GM13977 (cell line): Measurements from ENCODE around the gene CCDC93.

ENCODE experiments used
- DNase-seq: peaks from one replicate; pipeline ENCODE4 v3.0.0; 2012; ENCODE audit warnings: low spot score
- in situ Hi-C: fragments of 300-500 bp; cut with MboI; formaldehyde crosslinking; loops from one replicate; pipeline ENCODE4 v1.12.0; 2022; ENCODE audit warnings: low sequenced_read_pairs, low pct_unique_long_range_greater_than_20kb, mixed read lengths, inconsistent platforms; ENCODE audit not compliant: unreplicated experiment
- TF ChIP-seq, protein P1 (sequence below): IDR thresholded peaks from 2 replicates; pipeline ENCODE4 v1.5.1; 2012; ENCODE audit warnings: mild to moderate bottlenecking, control low read depth; ENCODE audit not compliant: insufficient read depth; ENCODE audit errors: extremely low read depth, missing control alignments

Gene CCDC93, protein sequence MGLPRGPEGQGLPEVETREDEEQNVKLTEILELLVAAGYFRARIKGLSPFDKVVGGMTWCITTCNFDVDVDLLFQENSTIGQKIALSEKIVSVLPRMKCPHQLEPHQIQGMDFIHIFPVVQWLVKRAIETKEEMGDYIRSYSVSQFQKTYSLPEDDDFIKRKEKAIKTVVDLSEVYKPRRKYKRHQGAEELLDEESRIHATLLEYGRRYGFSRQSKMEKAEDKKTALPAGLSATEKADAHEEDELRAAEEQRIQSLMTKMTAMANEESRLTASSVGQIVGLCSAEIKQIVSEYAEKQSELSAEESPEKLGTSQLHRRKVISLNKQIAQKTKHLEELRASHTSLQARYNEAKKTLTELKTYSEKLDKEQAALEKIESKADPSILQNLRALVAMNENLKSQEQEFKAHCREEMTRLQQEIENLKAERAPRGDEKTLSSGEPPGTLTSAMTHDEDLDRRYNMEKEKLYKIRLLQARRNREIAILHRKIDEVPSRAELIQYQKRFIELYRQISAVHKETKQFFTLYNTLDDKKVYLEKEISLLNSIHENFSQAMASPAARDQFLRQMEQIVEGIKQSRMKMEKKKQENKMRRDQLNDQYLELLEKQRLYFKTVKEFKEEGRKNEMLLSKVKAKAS

DNA sequence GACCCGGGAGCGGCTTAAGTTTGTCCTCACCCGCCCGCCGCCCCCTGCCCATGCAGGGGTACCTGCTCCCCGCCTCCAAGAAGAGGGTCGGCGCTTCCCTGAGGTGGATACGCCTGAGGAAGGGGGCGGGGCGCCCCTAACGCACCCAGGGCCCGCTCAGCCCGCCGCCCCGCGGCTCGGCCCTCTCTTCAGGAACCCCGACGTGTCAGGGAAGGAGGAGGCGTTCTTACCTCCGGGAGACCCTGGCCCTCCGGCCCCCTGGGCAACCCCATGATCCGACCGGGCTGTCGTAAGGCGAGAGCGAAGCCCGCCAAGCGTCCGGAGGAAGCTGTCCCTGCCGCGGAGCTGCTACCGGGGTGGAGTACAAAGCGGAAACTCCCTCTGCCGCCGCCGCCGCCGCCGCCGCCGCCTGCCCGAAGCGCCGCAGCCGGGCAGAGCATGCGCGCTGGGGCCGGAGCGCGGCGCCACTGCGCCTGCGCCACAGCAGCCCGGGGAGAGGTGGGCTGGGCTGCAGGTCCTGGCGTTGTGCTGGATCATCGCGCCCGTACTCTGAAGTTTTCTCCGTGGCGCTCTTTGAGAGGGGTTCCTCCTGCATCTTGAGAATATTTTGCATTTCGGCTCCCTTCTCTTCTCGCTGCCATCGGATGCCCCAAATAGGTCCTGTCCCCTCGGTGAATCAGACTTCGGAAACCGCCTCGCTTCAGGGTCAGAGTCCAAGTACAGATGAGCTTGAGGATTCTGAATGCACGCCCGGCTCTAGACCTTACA lies at the start of gene CCDC93:
CCDC93 (minus strand) TSS at position 347 of the 768 bp plus-strand sequence; CDS start at position 272, 75 bp downstream.
- in situ Hi-C loops = no loop called here

DNA sequence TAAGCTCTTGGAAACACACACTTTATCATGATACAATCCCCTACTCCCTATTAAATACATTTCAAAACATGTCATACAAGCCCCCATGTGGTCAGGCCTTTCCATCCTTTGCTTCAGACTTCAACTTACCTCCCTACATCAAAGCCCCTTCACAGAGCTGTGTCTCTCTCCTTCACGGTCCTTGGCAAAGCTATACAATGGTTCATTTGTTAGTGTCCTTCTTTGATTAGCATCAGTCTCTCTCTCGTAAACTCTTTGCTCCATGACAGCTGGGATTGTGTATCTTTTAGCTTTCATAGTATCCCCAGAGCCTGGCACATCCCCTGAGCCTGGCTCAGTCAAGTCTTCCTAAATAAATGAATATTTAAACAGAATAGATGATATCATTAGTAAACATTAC lies 48.8 kb upstream of the CCDC93 start:
- no peak for DNase-seq
- TF ChIP-seq, protein P1, sequence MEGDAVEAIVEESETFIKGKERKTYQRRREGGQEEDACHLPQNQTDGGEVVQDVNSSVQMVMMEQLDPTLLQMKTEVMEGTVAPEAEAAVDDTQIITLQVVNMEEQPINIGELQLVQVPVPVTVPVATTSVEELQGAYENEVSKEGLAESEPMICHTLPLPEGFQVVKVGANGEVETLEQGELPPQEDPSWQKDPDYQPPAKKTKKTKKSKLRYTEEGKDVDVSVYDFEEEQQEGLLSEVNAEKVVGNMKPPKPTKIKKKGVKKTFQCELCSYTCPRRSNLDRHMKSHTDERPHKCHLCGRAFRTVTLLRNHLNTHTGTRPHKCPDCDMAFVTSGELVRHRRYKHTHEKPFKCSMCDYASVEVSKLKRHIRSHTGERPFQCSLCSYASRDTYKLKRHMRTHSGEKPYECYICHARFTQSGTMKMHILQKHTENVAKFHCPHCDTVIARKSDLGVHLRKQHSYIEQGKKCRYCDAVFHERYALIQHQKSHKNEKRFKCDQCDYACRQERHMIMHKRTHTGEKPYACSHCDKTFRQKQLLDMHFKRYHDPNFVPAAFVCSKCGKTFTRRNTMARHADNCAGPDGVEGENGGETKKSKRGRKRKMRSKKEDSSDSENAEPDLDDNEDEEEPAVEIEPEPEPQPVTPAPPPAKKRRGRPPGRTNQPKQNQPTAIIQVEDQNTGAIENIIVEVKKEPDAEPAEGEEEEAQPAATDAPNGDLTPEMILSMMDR = no peak
- in situ Hi-C loops = no loop called here

More for the DNA sequence above, at the start of gene CCDC93:
- peak; percentile 98 for DNase-seq
- TF ChIP-seq, protein P1 = no peak

DNA sequence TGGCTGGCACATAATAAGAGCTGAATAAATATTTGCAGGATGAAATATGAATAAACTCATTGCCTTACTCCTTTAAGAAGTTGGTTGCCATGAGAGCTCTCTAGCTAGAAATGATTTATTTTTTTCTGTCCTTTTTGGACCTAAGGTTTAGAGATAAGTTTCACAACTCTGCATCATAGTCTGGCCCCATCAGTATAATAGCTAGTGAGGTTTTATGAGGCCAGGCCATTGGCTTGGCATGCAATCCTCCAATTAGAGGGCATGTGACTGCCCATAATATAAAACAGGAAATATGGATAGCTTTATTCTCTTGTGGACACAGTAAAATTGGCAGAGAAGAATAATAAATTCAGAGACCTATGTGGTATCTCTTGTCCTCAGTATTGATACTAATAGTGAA lies 48.2 kb upstream of the CCDC93 start:
- TF ChIP-seq, protein P1 = no peak
- DNase-seq = no peak
- in situ Hi-C loops = no loop called here

DNA sequence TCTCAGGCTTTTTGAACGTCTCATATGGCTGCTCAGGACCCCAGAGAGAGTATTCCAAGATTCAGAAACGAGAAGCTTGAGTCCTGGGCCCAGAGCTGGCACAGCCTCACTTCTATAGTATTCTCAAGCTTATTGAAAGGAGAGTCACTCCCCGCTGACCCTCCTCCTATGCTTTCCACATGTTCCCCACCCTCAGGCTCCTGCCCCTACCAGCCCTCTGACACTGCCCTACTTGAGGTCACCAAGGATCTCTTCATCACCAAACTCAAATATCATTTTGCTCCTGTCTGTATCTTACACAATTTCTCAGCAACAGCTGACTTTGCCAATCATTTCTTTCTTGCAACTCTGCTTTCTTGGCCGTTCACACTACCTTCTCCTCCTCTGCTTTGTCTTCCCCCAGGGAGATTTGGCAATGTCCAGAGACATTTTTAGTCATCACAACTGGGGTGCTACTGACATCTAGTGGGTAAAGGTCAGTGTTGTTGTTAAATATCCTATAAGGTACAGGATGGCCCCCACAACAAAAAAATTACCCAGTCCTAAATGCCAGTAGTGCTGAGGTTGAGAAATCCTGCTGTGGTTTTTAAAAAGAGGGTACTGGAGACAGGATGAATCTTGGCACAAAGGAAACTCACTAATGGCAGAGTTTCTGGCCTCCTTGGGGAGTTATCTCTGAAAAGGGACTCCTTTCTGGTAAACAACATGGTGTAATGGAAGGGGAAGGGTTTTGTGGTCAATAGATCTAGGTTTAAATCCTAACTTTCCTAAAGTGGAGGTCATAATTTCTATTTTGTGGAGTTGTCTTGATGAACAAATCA lies 47.5 kb upstream of the CCDC93 start:
- DNase-seq = peak; percentile 11
- in situ Hi-C loops = no loop called here
- TF ChIP-seq, protein P1 = peak; percentile 64

DNA sequence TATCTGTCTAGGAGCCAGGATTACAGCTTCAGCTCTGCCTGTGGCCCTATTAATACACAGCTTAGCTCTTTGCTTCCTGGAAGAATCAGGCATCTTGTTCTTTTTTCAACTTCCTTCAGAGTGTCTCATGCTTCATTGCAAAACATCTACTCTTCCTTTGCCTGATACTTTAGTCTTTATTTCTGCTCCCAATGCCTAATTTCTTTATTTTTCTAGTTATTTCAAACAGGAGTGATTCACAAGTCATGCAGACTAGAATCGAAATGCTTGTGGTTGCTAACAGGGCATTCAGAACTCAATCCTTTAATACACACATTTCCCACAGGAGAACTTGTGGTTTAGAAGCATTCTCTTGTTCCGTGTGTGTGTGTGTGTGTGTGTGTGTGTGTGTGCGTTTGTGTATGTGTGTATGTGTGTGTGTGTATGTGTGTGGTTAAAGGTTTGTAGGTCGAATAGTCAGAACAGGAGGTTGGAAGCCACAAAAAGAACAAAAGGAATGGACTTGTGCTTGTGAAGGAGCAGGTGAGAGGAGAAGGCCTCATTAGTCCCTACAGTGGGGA lies 46.1 kb upstream of the CCDC93 start:
- DNase-seq = no peak
- in situ Hi-C loops = no loop called here
- TF ChIP-seq, protein P1 = no peak
